ENCODE measurements around the gene GPRIN3.

The GPRIN3 gene

GRCh38 chr4:89259301-89260028 is 48.1 kb downstream of the GPRIN3 start:
- in situ Hi-C loops (cut with MboI; ENCODE audit: low sequenced_read_pairs) = loop anchor here (10.0 kb wide), 1 partner anchor 175 kb away; no protein-coding TSS in a partner anchor

- in situ Hi-C loops (cut with MboI; ENCODE audit: low sequenced_read_pairs) = loop anchor here (10.0 kb wide), 1 partner anchor 176 kb away; no protein-coding TSS in a partner anchor
These were observed 49.1 kb downstream of the GPRIN3 start for GRCh38 chr4:89258506-89258905.

GRCh38 chr4:89257376-89257775 is 50.2 kb downstream of the GPRIN3 start:
- in situ Hi-C loops (cut with MboI; ENCODE audit: low sequenced_read_pairs) = loop anchor here (10.0 kb wide), 1 partner anchor 177 kb away; no protein-coding TSS in a partner anchor

- in situ Hi-C loops (cut with MboI; ENCODE audit: low sequenced_read_pairs) = loop anchor here (10.0 kb wide), 1 partner anchor 178 kb away; no protein-coding TSS in a partner anchor
These were observed 51.3 kb downstream of the GPRIN3 start for GRCh38 chr4:89256203-89256800.

- in situ Hi-C loops (cut with MboI; ENCODE audit: low sequenced_read_pairs) = loop anchor here (10.0 kb wide), 1 partner anchor 180 kb away; no protein-coding TSS in a partner anchor
These were observed 52.8 kb downstream of the GPRIN3 start for GRCh38 chr4:89254847-89255246.

GRCh38 chr4:89254347-89254746 is 53.3 kb downstream of the GPRIN3 start:
- in situ Hi-C loops (cut with MboI; ENCODE audit: low sequenced_read_pairs) = loop anchor here (10.0 kb wide), 1 partner anchor 180 kb away; no protein-coding TSS in a partner anchor

GRCh38 chr4:89253935-89254334 is 53.7 kb downstream of the GPRIN3 start:
- in situ Hi-C loops (cut with MboI; ENCODE audit: low sequenced_read_pairs) = loop anchor here (10.0 kb wide), 1 partner anchor 181 kb away; no protein-coding TSS in a partner anchor

- in situ Hi-C loops (cut with MboI; ENCODE audit: low sequenced_read_pairs) = loop anchor here (10.0 kb wide), 1 partner anchor 181 kb away; no protein-coding TSS in a partner anchor
These were observed 54.3 kb downstream of the GPRIN3 start for GRCh38 chr4:89253311-89253710.

GRCh38 chr4:89251396-89251795 is 56.2 kb downstream of the GPRIN3 start:
- in situ Hi-C loops (cut with MboI; ENCODE audit: low sequenced_read_pairs) = loop anchor here (10.0 kb wide), 1 partner anchor 183 kb away; no protein-coding TSS in a partner anchor

- in situ Hi-C loops (cut with MboI; ENCODE audit: low sequenced_read_pairs) = loop anchor here (10.0 kb wide), 1 partner anchor 185 kb away; no protein-coding TSS in a partner anchor
These were observed 57.8 kb downstream of the GPRIN3 start for GRCh38 chr4:89249716-89250361.

- in situ Hi-C loops (cut with MboI; ENCODE audit: low sequenced_read_pairs) = no loop called here
These were observed 58.3 kb downstream of the GPRIN3 start for GRCh38 chr4:89249313-89249712.

GRCh38 chr4:89248879-89249281 is 58.7 kb downstream of the GPRIN3 start:
- in situ Hi-C loops (cut with MboI; ENCODE audit: low sequenced_read_pairs) = no loop called here

GRCh38 chr4:89247951-89248350 is 59.6 kb downstream of the GPRIN3 start:
- in situ Hi-C loops (cut with MboI; ENCODE audit: low sequenced_read_pairs) = no loop called here

- in situ Hi-C loops (cut with MboI; ENCODE audit: low sequenced_read_pairs) = no loop called here
These were observed 62.1 kb downstream of the GPRIN3 start for GRCh38 chr4:89245459-89245858.

- in situ Hi-C loops (cut with MboI; ENCODE audit: low sequenced_read_pairs) = no loop called here
These were observed 63.8 kb downstream of the GPRIN3 start for GRCh38 chr4:89243733-89244252.

GRCh38 chr4:89242864-89243732 is 64.5 kb downstream of the GPRIN3 start:
- in situ Hi-C loops (cut with MboI; ENCODE audit: low sequenced_read_pairs) = no loop called here

GRCh38 chr4:89242216-89242615 is 65.4 kb downstream of the GPRIN3 start:
- in situ Hi-C loops (cut with MboI; ENCODE audit: low sequenced_read_pairs) = no loop called here

GRCh38 chr4:89230271-89230670 is 77.3 kb downstream of the GPRIN3 start:
- in situ Hi-C loops (cut with MboI; ENCODE audit: low sequenced_read_pairs) = no loop called here

GRCh38 chr4:89226665-89227574 is 80.7 kb downstream of the GPRIN3 start:
- in situ Hi-C loops (cut with MboI; ENCODE audit: low sequenced_read_pairs) = no loop called here

Measured in HL-60/S4 treated with phorbol 12-myristate 13-acetate at 8.2 ng/mL for 4 days and 3 days (cell line).